GM18951 (cell line): ENCODE results near the gene CACNB4.

ENCODE experiments used
- POLR2A ChIP-seq: IDR thresholded peaks from 4 replicates; pipeline ENCODE4 v1.6.1; 2011; ENCODE audit warnings: mild to moderate bottlenecking; ENCODE audit not compliant: insufficient read length, insufficient read depth; ENCODE audit errors: extremely low read depth
- in situ Hi-C: fragments of 300-500 bp; cut with MboI; formaldehyde crosslinking; loops from one replicate; pipeline ENCODE4 v1.12.0; 2022; ENCODE audit warnings: low sequenced_read_pairs, mixed read lengths, inconsistent platforms; ENCODE audit not compliant: unreplicated experiment

CACNB4 gene

DNA sequence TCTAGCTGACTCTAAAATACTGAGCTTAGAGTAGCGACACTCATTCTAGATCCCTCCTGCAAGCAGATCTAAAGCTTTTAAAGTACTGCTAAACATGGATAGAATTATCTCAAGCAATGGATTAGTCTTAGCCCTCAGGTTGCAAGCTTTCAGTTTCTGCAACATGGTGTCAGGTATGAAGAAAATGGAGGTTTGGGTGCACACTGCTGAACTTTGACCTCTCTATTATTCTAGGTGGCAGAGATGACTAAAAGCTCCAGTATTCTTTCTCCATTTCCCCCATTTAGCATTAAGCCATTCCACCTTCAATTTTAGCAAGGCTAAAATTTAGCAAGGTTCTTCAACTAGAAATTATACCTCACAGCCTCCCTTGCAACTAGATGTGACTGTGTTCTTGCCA is 117.0 kb downstream of the CACNB4 start:
- no peak for TF ChIP-seq POLR2A
- in situ Hi-C loops = no loop called here

DNA sequence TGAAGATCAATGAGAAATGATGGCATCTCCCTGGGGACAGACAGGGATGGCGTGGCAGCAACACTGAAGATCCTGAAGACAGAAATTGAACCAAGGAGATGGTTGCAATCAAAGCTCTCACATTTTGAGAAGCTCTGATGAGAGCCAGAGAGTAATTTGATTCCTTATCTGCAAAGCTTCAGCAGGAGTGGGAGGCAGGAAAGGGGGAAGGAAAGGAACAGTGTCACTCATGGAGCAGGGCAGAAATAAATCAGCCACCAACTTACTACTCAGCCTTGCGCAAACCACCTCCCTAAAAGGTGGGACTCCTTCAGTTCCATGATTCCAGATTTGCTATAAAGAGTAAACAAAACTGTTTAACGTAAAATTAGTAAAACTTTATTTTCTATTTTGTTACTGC is 119.2 kb downstream of the CACNB4 start:
- in situ Hi-C loops = no loop called here
- TF ChIP-seq POLR2A = no peak

DNA sequence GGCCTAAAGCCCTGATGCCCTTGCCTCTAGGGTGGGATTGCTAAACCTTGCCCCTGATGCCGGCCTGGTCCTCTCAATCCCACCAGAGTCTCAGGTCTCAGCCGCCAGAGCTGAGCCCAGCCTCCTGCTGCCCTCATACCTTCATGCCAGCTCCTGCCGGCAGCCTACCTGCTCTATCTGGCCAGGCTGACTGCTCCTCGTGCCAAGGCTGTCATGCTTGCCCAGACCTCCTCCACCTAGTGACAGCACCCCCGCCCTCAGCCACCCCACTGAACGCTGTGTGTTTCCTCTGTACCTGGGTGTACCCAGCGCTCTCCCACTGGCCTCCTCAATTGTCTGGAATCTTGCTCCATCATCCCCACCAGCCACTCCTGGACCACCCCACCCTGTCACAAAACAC is 120.1 kb downstream of the CACNB4 start:
- in situ Hi-C loops = no loop called here
- no peak for TF ChIP-seq POLR2A

DNA sequence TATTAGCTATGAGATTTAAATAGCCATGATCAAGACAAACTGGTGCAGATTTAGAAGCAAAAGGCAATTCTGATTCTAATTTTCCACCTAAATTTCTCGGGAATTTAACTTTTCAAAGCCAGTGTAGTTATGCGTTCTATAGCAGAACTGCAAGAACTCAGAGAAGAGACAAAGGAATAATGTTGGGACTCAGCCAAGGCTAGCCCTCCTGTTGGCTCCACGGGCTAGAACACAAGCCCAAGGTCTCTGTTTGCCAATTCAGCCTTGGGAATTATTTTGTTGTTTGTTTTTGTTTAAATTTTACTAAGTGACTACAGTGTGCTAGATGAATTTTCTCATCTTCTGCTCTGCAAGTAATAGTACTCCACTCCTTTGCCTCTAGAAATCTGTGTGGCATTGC is 121.2 kb downstream of the CACNB4 start:
- no peak for TF ChIP-seq POLR2A
- in situ Hi-C loops = no loop called here

DNA sequence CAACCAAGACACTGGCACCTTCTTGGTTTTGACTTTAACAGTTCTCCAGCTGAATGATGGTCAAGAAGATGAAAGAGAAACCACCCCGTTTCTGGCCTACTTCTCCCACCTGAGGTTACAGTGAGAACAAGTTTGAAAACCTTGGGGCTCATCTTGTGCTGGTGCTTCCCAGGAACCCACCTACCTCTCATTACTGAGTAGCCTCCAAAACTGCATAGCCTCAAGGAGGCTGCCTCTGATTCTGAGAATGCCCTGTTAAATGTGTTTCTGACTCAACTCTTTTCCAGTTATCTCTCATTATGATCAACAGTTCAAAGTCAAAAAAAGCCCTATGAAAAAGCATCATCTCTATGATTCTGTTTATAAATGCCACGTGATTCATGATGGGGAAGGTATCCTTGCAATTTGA is 121.9 kb downstream of the CACNB4 start:
- in situ Hi-C loops = no loop called here
- no peak for TF ChIP-seq POLR2A

DNA sequence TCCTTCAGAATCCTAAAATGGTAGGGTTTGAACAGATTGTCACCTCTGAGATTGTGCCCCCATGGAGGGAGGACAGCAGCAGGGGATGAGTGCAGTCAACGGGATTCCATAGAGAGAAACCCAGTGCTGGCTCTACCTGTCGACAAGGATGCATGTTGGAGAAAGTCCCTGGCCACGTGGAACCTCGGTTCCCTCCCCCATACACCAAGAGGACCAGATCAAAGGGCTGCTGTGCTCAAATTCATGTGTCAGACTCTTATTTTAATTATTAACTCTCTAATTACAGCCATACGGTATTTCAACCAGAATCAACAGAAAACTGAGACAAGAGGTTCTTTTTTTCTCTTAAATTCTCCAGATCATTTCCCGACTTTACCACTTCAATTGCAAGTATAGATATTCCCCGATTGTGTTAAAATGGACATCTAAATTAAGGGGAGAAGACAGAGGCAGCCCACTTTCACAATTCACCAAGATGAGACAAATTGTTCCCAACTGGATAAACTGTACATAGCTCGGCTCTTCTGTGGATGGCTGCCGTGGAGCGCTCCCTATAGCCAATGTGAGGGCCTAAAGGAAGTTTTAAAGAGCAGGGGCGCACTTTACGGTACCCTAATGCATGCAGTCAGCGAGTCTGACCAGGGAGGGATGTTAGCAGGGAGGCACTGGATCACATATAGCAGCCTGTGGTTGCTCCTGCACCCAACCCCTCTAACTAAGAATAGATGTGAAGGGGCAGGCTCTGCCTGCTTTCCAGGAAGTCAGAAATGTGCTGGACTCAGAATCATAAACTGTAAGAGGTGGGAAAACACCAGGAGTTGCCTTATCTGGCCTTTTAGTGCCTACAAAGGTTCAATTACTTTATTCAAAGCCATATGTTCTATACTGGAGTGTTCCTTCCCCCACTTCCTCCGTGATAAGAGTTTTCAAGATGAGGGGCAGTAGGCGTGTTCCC is 123.1 kb downstream of the CACNB4 start:
- TF ChIP-seq POLR2A = no peak
- in situ Hi-C loops = no loop called here

DNA sequence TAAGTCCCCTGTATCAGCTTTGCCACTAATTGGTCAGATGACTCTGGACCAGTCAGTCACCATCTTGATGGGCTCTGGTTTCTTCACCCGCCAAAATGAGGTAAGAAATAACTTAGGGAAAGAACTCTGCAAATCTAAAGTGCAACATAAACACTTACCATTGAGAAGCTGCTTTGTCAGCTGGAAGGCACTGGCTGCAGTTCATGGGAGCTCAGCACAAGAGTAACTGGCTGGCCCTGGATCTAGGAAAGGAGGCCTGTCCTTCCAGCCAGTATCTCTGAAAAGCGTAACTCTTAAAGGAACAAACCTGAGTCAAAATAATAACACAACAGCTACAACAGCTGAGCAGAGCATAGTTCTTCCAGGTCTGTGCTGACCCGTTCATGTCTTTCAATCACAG is 123.9 kb downstream of the CACNB4 start:
- no peak for TF ChIP-seq POLR2A
- in situ Hi-C loops = no loop called here

DNA sequence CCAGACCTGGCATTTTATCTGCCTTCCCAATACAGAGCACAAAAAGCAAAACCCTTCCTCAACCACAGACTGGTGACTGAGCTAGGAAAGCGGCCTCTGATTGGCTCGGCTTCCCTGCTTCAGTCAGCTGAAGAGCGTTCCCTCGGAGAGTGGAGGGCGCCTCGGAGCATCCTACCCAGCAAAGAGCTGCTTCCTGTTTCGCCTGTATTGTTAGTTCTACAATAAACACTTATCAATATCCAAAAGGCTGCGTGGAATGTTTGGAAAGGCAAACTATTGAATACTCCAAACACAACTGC is 125.0 kb downstream of the CACNB4 start:
- in situ Hi-C loops = no loop called here

DNA sequence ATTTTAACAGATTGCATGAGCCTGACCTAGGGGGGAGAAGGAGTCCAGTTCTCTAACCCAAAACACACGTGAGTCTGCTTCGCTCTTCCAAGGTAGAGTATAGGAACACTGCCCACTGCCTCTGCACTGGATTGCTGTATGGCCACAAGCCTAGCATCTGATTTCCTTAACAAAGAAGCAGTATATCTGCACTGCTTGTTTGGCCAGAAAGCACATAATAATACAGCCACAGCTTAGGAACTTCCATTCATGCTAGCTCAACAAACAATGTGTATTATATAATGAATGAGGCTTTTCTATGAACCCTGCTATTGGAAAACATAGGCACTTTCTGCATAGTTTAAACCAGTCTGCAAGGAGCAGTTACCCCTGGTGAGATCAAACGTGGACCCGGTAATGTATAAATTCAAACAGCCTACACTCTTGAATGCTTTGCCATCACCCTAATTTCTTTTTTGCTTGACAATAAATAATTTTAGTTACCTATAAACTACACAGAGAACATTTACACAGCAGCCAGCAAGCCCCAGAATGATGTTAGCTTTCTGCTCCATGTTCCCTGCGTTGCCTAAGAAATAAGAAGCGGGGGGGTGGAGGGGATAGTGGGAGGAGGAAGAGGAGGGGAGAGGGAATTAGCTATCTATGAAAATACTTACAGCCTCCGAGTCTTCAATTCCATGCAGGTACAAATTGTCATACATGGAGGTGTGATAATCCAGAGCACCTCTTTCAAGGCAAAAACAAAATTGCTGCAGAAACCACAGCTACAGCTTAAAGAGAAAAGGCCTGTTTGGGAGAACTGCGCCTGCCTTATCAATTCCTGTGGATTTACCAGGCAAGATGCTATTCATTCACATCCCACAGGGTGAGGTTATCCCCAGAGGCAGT is 125.6 kb downstream of the CACNB4 start:
- no peak for TF ChIP-seq POLR2A
- in situ Hi-C loops = no loop called here

More for the DNA sequence above, 125.0 kb downstream of the CACNB4 start:
- TF ChIP-seq POLR2A = no peak

DNA sequence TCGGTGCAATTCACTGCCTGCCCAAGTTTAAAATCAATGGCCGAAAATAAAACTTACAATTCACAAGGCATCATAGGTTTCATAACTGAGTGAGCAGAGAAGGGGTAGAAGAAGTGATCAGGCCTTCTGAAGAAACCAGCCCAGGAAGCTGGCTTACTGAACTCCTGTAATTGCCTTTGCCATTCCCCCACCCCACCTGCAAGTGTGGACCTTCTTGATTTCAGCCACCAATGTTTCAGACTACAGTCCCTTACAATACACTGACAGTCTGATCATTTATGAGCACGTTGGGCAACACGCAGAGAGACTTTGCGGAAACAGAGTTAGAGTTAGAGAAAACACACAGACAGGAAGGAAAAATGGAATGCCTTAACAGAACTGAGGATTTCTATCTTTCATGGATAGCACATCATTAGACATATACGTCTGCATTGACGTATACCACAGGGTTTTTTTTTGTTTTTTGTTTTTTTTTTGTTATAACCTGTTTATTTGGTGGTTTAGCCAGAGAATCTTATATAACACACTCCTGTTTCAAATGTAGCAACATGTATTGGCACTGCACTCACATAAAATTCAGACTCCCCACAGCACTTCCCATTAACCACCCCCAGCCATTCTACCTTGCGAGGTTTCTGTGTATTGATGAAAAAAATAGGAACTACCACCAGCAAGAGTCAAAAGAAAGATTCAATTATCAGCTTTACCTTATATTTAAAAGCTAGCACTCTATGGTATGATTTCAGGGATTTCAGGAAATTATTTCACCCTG is 126.4 kb downstream of the CACNB4 start:
- no peak for TF ChIP-seq POLR2A
- in situ Hi-C loops = no loop called here

DNA sequence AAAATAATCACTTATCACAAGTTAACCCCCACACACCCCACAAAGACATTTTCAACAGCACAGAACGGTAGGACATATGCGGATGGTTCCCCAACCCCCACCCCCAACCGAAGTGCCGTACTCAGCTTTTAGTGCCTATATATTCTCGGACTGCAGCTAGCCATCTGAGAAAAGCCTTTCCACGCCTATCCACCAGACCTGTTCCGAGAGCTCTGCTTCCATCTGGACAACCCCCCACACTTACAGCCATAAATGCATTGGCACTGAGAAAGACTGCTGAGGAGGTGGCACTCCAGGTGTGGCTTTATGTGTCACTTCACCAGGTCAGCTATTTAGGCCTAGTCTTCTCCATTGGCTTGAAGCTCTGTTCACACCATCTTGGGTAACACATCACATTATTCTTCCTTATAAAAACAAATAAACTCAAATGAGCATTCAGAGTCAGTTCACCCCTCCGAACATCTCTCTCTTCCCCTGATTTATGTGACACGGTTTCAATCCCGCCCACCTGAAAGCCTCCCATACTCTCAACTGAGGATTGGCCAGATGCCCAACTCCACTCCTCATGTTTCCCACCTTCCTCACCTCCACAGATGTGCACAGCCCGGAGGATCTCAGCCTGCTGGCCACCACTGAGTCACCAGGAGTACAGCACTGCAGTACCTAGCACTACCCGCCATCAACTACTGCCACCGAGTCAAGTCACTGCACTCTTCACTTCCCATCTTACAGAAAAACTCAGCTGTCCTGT is 127.4 kb downstream of the CACNB4 start:
- in situ Hi-C loops = no loop called here
- no peak for TF ChIP-seq POLR2A

DNA sequence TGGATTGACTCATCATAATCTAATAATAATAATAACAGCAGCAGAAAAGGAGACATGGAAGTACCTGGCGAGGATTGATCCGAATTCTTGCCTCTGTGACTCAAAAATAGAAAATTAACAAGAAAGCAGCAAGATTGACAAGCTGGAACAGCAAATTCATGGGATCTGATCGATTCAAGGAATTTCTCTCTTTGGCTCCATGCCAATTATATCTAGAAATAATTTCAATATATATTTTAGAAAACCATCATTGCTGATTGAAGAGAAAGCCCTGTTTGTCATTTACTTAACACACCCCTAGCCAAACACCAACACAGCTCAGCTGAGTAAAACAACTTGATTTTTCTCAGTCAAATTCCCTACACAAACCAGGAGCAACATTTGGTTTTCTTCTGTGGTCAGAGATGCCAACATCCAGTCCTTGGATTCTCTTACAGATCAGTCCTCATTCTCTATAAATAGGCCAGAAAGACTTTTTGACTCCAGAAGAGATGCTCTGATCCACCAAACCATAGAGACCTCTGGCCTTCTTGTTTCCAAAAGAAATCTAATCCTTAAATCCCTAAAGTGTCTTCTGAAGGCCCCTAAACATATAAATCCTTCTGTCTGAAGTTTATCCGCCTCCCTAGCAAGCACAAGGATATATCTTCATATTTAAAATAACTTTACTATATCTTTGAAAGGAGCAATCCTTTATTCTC is 129.9 kb downstream of the CACNB4 start:
- in situ Hi-C loops = no loop called here

More for the DNA sequence above, 129.9 kb downstream of the CACNB4 start:
- no peak for TF ChIP-seq POLR2A
